GM21528 (cell line): Measurements from ENCODE around the gene MFSD1.
"Not testable (repeated sequence)": the region's sequence is repeated elsewhere in the genome, so short reads cannot be mapped to it uniquely, and the experiment has no call there.

Experiments used
- ATAC-seq: cut with Tn5 transposase; IDR thresholded peaks from one replicate; pipeline ENCODE4 v1.9.1; 2021; ENCODE audit warnings: mild to moderate bottlenecking, moderate library complexity; ENCODE audit not compliant: unreplicated experiment, low FRiP score

MFSD1 gene

GRCh38 chr3:158775426-158776410 is 26.1 kb upstream of the MFSD1 start:
- no peak for ATAC-seq

DNA sequence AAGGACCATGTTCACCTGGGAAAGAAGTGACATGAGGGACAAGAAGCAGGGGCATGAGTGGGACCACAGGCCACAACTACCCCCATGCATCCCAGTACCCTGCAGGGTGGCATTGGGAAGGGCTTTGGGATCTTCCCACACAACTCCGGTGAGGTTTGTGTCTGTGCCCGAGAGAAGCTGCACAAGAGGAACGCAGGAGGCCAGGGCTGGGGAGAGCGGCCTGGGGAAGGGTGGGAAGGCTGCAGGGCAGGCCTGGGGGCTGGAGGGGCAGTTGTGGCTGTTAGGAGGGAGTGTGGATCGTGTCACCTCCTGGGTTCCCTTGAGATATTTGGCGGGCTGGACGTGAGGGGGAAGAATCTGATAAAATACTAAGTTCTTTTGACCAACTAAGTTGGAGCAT is 25.3 kb upstream of the MFSD1 start:
- ATAC-seq: no peak

GRCh38 chr3:158777161-158777873 is 24.5 kb upstream of the MFSD1 start:
- ATAC-seq: no peak

GRCh38 chr3:158780766-158781165 is 21.1 kb upstream of the MFSD1 start:
- ATAC-seq: no peak

DNA sequence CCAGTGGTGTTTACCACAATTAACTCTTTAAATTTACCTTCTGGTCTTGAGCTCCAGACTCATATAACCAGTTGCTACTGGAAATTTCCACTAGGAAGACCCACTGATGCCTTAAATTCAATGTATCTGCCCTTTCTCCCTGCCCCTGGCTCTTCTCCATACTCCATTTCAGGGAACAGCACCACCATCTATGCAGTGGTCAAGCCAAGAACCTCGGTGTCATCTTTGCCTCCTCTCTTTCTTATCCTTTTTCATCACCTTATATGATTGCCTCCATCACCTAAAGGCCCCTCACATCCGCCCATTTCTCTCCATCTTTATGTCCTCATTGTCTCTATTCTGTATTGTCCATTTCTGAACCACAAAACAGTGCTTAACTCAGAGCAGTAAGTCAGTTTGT is 20.7 kb upstream of the MFSD1 start:
- ATAC-seq: no peak

DNA sequence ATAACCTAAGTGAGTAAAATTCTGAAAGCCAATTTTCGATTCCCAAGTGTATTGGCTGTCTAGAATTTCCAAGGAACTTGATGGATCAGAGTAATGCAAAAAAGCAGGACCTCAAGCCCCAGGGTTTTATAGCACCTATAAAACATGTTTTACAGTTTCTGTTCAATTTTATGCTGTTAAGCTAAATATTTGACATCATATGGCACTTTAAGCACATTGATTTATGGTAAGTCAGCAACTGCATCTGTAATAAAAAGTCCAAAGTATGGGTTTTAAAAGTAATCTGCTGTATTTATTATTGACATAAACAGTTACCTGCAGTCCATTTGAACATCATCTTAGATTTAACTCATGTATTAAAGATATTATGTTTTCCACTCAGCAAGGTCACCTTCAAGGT is 20.0 kb upstream of the MFSD1 start:
- no peak for ATAC-seq

- no peak for ATAC-seq
These were observed 19.4 kb upstream of the MFSD1 start for GRCh38 chr3:158782283-158782989.

- no peak for ATAC-seq
These were observed 18.8 kb upstream of the MFSD1 start for GRCh38 chr3:158783051-158783450.

- no peak for ATAC-seq
These were observed 15.9 kb upstream of the MFSD1 start for GRCh38 chr3:158785972-158786371.

DNA sequence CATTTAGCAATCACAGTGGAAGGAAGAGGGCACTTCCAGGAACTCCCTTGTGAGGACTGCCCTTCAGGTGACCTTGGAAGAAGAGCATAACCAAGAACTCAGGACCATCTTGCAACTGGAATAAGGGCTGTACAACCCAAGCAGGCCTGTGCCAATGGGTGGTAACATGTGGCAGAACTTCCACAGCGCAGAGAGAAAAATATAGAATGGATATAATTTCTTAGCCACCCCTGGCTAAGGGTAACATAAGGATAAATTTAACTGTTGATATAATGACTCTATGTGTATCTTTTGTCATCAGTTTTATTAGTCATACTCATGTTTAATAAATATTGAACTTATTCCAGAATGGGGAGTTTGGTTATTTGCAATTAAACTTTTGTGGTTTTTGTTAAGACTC is 13.4 kb upstream of the MFSD1 start:
- ATAC-seq: no peak

- ATAC-seq: no peak
These were observed 12.3 kb upstream of the MFSD1 start for GRCh38 chr3:158789592-158789991.

GRCh38 chr3:158790901-158791589 is 10.8 kb upstream of the MFSD1 start:
- peak; percentile 82 for ATAC-seq

GRCh38 chr3:158791590-158791920 is 10.3 kb upstream of the MFSD1 start:
- ATAC-seq: not testable (repeated sequence)

DNA sequence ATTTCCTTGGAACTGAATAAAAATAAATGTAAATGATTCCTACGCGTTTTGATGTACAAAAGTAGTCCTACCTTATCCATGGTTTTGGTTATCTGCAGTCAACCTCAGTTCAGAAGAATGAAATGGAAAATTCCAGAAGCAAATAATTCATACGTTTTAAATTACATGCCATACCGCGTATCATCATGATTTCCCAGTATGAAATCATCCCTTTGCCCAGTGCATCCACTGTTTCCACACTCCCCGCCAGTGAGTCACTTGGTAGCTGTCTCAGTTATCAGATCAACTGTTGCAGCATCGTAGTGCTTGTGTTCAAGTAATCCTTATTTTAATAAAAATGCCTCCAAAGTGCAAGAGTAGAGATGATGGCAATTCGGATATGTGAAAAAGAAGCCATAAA is 9.1 kb upstream of the MFSD1 start:
- ATAC-seq: no peak

DNA sequence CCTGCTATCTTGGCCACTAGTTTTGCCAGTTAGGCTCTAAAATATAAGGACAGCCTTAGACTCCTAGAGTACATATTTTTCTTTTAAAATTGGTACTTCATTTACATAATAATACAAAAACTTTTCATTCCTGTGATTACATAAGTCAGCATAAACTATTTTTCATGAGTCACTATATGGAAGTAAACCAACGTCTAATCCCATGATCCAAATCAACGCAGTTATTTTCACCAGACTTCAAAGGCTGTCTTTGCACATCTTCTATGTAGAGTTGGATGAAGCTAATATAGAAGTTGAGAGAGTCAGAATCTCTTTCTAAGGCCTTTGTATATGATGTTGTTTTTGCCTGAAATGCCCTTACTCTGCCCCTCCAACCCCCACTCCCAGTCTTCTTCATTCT is 7.6 kb upstream of the MFSD1 start:
- ATAC-seq: no peak

GRCh38 chr3:158794936-158795518 is 6.8 kb upstream of the MFSD1 start:
- no peak for ATAC-seq

- ATAC-seq: no peak
These were observed 653 bp upstream of the MFSD1 start for GRCh38 chr3:158801201-158801600.

- peak; percentile 48 for ATAC-seq
These were observed 785 bp downstream of the MFSD1 start for GRCh38 chr3:158802409-158803268.

DNA sequence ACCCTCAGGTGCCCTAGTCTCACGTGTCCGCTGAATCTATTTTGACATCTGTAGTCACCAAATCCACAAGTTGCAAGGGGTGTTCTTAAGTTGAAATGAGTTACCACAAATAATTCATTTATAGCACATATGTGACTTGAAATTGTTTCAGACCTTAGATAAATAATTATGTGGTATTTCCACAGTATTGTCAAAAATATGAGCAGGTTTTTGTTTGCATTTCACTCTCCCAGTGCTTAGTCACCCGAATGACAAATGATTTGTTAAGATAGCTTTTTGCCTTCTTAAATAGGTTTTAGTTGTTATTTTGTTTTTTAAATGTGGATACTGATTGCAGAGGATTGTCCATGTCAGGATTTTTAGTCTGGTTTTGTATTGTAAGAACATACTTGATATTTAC is 2.6 kb downstream of the MFSD1 start:
- no peak for ATAC-seq
